Left lobe of liver (tissue), 2 donors: ENCODE measurements around the gene CANT1. TPM values are rescaled to one million over a fixed set of nuclear protein-coding genes. Genes with fewer than 3 reads are reported as not detected.
"Not testable (repeated sequence)": the region's sequence is repeated elsewhere in the genome, so short reads cannot be mapped to it uniquely, and the experiment has no call there.

Experiments
- ATAC-seq: fragments of 200-7000 bp; cut with Tn5 transposase; one replicate; pipeline ENCODE4 v1.9.1; 2020; ENCODE audit warnings: mild to moderate bottlenecking, moderate library complexity
- DNase-seq: peaks from one replicate; pipeline ENCODE4 v3.0.0-alpha.2; 2020; ENCODE audit warnings: low spot score
- total RNA-seq: library from RNA; stranded (reverse); gene quantifications from one replicate; pipeline ENCODE4 v1.2.1, GENCODE V29; 2021
- donor health status: DM: no; HTN: no; CAD: no; lungs with moderate emphysema.
- donor health status: DM: no; HTN: yes; CAD: no.

Gene CANT1
- total RNA-seq, 1 donor from 2014 or later, result 20.4 TPM

GRCh38 chr17:79043931-79044320 lies 34.4 kb upstream of the CANT1 start:
- ATAC-seq, result no peak
- DNase-seq, result no peak

- no peak for DNase-seq
- ATAC-seq, result no peak
Observed at GRCh38 chr17:79043191-79043930, 33.8 kb upstream of the CANT1 start.

DNA sequence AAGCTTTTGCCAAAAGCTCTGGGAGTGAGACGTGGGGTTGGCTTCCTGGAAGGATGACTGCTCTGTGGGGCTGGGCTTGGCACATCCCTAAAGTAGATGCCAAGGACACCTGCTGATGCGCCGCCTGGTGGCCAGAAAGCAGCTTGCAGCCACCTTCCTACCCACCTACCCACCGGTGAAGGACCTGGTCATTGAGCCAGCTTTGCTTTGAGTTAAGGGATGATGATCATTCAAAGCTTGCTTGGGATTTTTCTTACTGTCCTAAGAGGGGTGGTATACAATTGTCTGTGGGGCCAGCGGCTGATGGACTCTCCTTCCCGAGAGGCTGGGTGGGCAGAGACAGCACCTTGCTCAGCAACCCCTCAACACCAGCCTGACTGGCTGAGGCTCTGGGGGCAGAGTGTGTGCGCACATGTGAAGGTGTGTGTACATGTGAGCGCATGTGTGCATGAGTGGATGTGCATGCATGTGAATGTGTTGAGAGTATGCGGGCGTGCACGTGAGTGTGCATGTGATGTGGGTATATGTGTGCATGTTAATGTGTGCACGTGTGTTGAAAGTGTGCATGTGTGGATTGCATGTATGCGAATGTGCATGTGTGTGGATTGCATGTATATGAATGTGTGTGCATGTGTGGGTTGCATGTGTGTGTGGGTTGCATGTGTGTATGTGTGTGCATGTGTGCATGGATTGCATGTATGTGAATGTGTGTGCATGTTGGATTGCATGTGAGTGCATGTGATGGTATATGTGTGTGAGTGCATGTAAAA lies 33.0 kb upstream of the CANT1 start:
- peak; percentile 66 for ATAC-seq
- no peak for DNase-seq

DNA sequence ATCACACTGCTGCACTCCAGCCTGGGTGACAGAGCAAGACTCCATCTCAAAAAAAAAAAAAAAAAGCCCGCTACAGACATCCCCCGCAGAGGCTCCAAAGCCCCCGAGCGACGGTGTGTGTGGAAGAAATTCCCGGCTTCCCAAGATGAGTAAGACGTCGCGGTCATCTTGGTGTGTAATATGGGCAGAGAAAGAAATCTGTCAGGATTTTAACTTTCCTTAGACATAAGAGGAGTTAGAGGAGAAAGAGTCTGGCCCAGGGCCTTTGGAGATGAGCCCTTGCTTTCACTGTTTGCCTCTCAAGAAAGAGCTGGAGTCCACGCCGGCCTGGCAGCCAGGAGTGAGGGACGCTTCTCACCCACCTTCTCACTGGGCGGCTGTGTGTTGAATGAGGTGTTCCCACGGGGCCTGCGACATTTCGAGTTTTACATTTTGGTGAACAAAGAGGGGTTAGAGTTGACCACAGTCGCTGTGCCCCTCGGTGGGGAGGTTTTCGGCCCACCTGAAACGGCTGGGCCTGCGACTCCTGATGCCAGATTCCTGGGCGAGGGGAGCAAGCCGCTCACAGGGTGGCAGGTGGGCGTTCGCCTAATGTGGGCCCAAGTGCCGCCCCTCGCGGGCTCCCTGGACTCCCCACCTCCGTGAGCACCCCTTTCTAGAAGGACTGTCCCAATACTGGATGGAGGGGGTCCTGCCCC lies 32.3 kb upstream of the CANT1 start:
- DNase-seq, result no peak

DNA sequence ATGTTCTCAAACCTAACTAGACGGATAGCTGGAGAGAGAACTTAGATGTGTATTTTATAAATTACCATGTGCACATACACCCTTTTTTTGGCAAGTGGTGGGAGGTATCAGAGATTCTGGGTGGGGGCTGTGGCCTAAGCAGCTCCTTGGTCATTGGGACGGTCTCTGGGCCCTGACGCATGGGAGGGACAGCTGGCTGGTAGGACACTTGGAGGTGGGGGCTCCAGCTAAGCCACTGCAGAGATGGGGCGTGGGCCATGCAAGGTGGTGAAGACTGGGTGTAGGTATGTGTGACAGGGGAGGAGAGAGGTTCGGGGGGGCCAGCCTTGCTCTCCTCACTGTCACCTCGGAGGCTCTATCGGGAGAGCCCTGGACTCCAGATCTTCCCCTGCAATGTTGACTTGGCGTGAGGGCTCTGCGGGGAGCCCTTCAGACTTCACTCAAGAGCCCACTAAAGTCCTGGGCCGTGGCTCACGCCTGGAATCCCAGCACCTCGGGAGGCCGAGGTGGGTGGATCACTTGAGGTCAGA lies 31.5 kb upstream of the CANT1 start:
- DNase-seq, result no peak

More for the DNA sequence above, 32.3 kb upstream of the CANT1 start:
- ATAC-seq, result no peak

DNA sequence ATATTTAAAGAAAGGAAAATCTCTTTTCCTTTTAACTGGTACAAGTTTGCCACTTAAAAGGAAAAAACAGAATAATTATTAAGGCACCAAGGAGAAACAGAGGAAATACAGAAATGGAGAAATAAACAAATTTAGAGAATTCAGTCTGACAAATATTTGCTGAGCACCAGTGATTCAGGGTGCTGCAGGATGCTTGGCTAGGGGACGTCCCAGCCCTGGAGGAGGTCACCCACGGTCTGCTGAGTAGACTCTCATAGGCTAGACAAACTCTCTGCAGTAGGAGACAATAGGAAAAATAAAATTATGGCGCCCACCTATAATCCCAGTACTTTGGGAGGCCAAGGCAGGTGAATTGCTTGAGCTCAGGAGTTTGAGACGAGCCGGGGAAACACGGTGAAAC lies 30.3 kb upstream of the CANT1 start:
- DNase-seq, result no peak

More for the DNA sequence above, 31.5 kb upstream of the CANT1 start:
- no peak for ATAC-seq

GRCh38 chr17:79039171-79039570 lies 29.6 kb upstream of the CANT1 start:
- DNase-seq, result no peak

More for the DNA sequence above, 30.3 kb upstream of the CANT1 start:
- ATAC-seq, result no peak

GRCh38 chr17:79038545-79039135 lies 29.1 kb upstream of the CANT1 start:
- no peak for DNase-seq
- ATAC-seq, result no peak

More at GRCh38 chr17:79039171-79039570, 29.6 kb upstream of the CANT1 start:
- ATAC-seq, result no peak

GRCh38 chr17:79036596-79036995 lies 27.0 kb upstream of the CANT1 start:
- ATAC-seq (peak; percentile 49), DNase-seq (no peak)

GRCh38 chr17:79036181-79036580 lies 26.6 kb upstream of the CANT1 start:
- DNase-seq, result no peak
- no peak for ATAC-seq

DNA sequence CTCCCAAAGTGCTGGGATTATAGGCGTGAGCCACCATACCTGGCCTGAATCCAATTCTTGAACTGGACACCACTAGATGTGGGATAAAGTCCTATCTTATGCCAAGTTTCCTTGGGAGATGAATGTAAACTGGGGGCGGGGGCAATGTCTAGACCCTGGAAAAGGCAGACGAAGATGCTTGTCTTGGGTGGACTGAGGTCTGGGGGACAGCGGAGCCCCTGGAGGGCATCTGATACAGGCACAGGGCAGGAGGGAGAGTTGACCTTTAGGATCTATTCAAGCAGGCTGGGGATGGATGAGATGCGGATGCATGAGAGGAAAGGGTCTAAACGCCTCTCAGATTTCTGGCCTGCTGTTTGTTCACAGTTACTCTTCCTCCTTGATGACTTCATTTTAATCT lies 26.1 kb upstream of the CANT1 start:
- no peak for ATAC-seq
- no peak for DNase-seq

GRCh38 chr17:79034931-79035485 lies 25.4 kb upstream of the CANT1 start:
- no peak for DNase-seq

GRCh38 chr17:79033741-79034501 lies 24.4 kb upstream of the CANT1 start:
- no peak for ATAC-seq
- DNase-seq, result no peak

More at GRCh38 chr17:79034931-79035485, 25.4 kb upstream of the CANT1 start:
- no peak for ATAC-seq

GRCh38 chr17:79033046-79033616 lies 23.6 kb upstream of the CANT1 start:
- DNase-seq (no peak), ATAC-seq (no peak)

GRCh38 chr17:79031996-79032875 lies 22.7 kb upstream of the CANT1 start:
- DNase-seq (no peak), ATAC-seq (no peak)

- not testable (repeated sequence) for ATAC-seq, DNase-seq
Observed at GRCh38 chr17:79030636-79031035, 21.1 kb upstream of the CANT1 start.

GRCh38 chr17:79029327-79030009 lies 19.9 kb upstream of the CANT1 start:
- DNase-seq, result no peak
- ATAC-seq, result no peak
